ENCODE measurements around the gene DGKG. TPM values are rescaled to one million over a fixed set of nuclear protein-coding genes. Genes with fewer than 3 reads are reported as not detected.

The DGKG gene
- total RNA-seq, 1 donor from 2014 or later = 13.5 TPM

GRCh38 chr3:186109897-186110803 lies 251.9 kb downstream of the DGKG start:
- no peak for DNase-seq (ENCODE audit: low spot score)

GRCh38 chr3:186108941-186109865 lies 252.8 kb downstream of the DGKG start, which contains the start of gene ETV5:
TSS of gene ETV5 (minus strand) at chr3:186109089. CDS start at chr3:186105868, 3,221 bp downstream.
- peak; percentile 100 for DNase-seq (ENCODE audit: low spot score)

GRCh38 chr3:186108106-186108940 lies 253.7 kb downstream of the DGKG start:
- DNase-seq (ENCODE audit: low spot score) = peak; percentile 48

GRCh38 chr3:186107215-186108105 lies 254.6 kb downstream of the DGKG start:
- peak; percentile 68 for DNase-seq (ENCODE audit: low spot score)

- peak; percentile 6 for DNase-seq (ENCODE audit: low spot score)
Observed at GRCh38 chr3:186105543-186105942, 256.5 kb downstream of the DGKG start.

GRCh38 chr3:186102687-186103086 lies 259.3 kb downstream of the DGKG start:
- DNase-seq (ENCODE audit: low spot score) = no peak

- DNase-seq (ENCODE audit: low spot score) = no peak
Observed at GRCh38 chr3:186100398-186100797, 261.6 kb downstream of the DGKG start.

- peak; percentile 32 for DNase-seq (ENCODE audit: low spot score)
Observed at GRCh38 chr3:186099178-186099577, 262.9 kb downstream of the DGKG start.

GRCh38 chr3:186098740-186099139 lies 263.3 kb downstream of the DGKG start:
- no peak for DNase-seq (ENCODE audit: low spot score)

- DNase-seq (ENCODE audit: low spot score) = peak; percentile 84
Observed at GRCh38 chr3:186097663-186098451, 264.2 kb downstream of the DGKG start.

GRCh38 chr3:186097317-186097662 lies 264.7 kb downstream of the DGKG start:
- no peak for DNase-seq (ENCODE audit: low spot score)

Other genes starting within 250 kb of the DGKG start
- gene CRYGS, start 182.1 kb upstream of the DGKG start, total RNA-seq (ENCODE audit: insufficient read depth, low replicate concordance) = 8.4 TPM
- gene TBCCD1, start 205.1 kb upstream of the DGKG start, total RNA-seq (ENCODE audit: insufficient read depth, low replicate concordance) = 6.3 TPM
- 43.1 TPM for gene DNAJB11, start 208.5 kb upstream of the DGKG start, total RNA-seq (ENCODE audit: insufficient read depth, low replicate concordance)